IMR-90 (cell line): Measurements from ENCODE around the gene UPK3A. TPM values are rescaled to one million over a fixed set of nuclear protein-coding genes. Genes with fewer than 3 reads are reported as not detected.

Source experiments
- ATAC-seq: fragments of 200-7000 bp; cut with Tn5 transposase; 2 replicates; pipeline ENCODE4 v1.9.1; 2020; ENCODE audit warnings: low read depth, mild to moderate bottlenecking, moderate library complexity
- BruUV-seq: library from RNA; stranded (reverse); fragments of 400-500 nt; replicated peaks from 2 replicates; lab custom pipeline; 2021; lab: Mats Ljungman, UMichigan
- CTCF ChIA-PET: fragments of 300-600 bp; formaldehyde crosslinking; extraction: SDS; loops from one replicate; lab custom pipeline; 2021; ENCODE audit warnings: antibody characterized with exemption; lab: Yijun Ruan, JAX
- POLR2A ChIA-PET: fragments of 300-600 bp; sonication (Branson Sonifier 250); formaldehyde crosslinking; loops from one replicate; lab custom pipeline; 2022; ENCODE audit warnings: antibody characterized with exemption; ENCODE audit not compliant: unreplicated experiment; lab: Charles Lee
- DNase-seq: peaks from one replicate; pipeline ENCODE4 v3.0.0; 2013
- H2AFZ ChIP-seq: replicated peaks from 2 replicates; pipeline ENCODE3; 2013; ENCODE audit warnings: low read length, mild to moderate bottlenecking; ENCODE audit not compliant: poor library complexity
- H2AK5ac ChIP-seq: 2 replicates; pipeline ENCODE4 v1.6.1; 2013; ENCODE audit warnings: low read depth, low read length, inconsistent platforms
- H2AK9ac ChIP-seq: replicated peaks from 2 replicates; pipeline ENCODE3; 2013; ENCODE audit warnings: mild to moderate bottlenecking, low read depth, low read length, moderate library complexity; ENCODE audit not compliant: poor library complexity
- H2BK120ac ChIP-seq: 2 replicates; pipeline ENCODE4 v1.6.1; 2013; ENCODE audit warnings: low read depth, low read length, inconsistent platforms
- H2BK15ac ChIP-seq: 3 replicates; pipeline ENCODE4 v1.6.1; 2013; ENCODE audit warnings: low read depth, low read length, inconsistent platforms
- H2BK20ac ChIP-seq: 2 replicates; pipeline ENCODE4 v1.6.1; 2013; ENCODE audit warnings: low read depth, mild to moderate bottlenecking, inconsistent platforms, low read length, moderate library complexity
- H2BK5ac ChIP-seq: 2 replicates; pipeline ENCODE4 v1.6.1; 2013; ENCODE audit warnings: mild to moderate bottlenecking, low read depth, low read length, inconsistent platforms; ENCODE audit not compliant: poor library complexity, severe bottlenecking
- H3K14ac ChIP-seq: replicated peaks from 2 replicates; pipeline ENCODE4 v1.6.1; 2013; ENCODE audit warnings: low read depth, low read length, inconsistent platforms
- H3K18ac ChIP-seq: 2 replicates; pipeline ENCODE4 v1.6.1; 2013; ENCODE audit warnings: low read depth, low read length, control low read depth
- H3K23ac ChIP-seq: 2 replicates; pipeline ENCODE4 v1.6.1; 2013; ENCODE audit warnings: low read depth, low read length, inconsistent platforms
- H3K27ac ChIP-seq: 2 replicates; pipeline ENCODE4 v1.5.1; 2013; ENCODE audit warnings: mild to moderate bottlenecking, control low read depth, low read length; ENCODE audit not compliant: insufficient read depth
- H3K27me3 ChIP-seq: 2 replicates; pipeline ENCODE4 v1.6.1; 2013; ENCODE audit warnings: low read length; ENCODE audit not compliant: control insufficient read depth, insufficient read depth
- H3K36me3 ChIP-seq: 2 replicates; pipeline ENCODE4 v1.6.1; 2013; ENCODE audit warnings: low read length, mixed read lengths; ENCODE audit not compliant: control insufficient read depth, insufficient read depth
- H3K4ac ChIP-seq: 2 replicates; pipeline ENCODE4 v1.6.1; 2013; ENCODE audit warnings: low read depth, low read length, inconsistent platforms
- H3K4me1 ChIP-seq: 2 replicates; pipeline ENCODE4 v1.6.1; 2013; ENCODE audit warnings: low read length, mixed read lengths; ENCODE audit not compliant: control insufficient read depth, insufficient read depth
- H3K4me2 ChIP-seq: 2 replicates; pipeline ENCODE4 v1.6.1; 2013; ENCODE audit warnings: low read depth, mild to moderate bottlenecking, control low read depth, low read length, moderate library complexity
- H3K4me3 ChIP-seq: 2 replicates; pipeline ENCODE4 v1.5.1; 2013; ENCODE audit warnings: low read depth, mild to moderate bottlenecking, control low read depth, low read length, moderate library complexity; ENCODE audit not compliant: insufficient read depth
- H3K56ac ChIP-seq: 2 replicates; pipeline ENCODE4 v1.6.1; 2013; ENCODE audit warnings: low read length, inconsistent platforms; ENCODE audit not compliant: insufficient read depth; ENCODE audit errors: extremely low read depth
- H3K79me1 ChIP-seq, 2 experiments: 2 replicates each; pipeline ENCODE4 v1.6.1; 2013; ENCODE audit warnings: low read length in 2 of 2, inconsistent platforms in 1 of 2, low read depth in 1 of 2
- H3K9ac ChIP-seq: 2 replicates; pipeline ENCODE4 v1.6.1; 2013; ENCODE audit warnings: low read depth, low read length, control low read depth
- H3K9me1 ChIP-seq: 2 replicates; pipeline ENCODE4 v1.6.1; 2013; ENCODE audit warnings: low read length, inconsistent platforms; ENCODE audit not compliant: insufficient read depth
- H3K9me3 ChIP-seq: 2 replicates; pipeline ENCODE4 v1.6.1; 2013; ENCODE audit warnings: low read length; ENCODE audit not compliant: control insufficient read depth, insufficient read depth
- H4K20me1 ChIP-seq: 2 replicates; pipeline ENCODE4 v1.6.1; 2013; ENCODE audit warnings: low read length, inconsistent platforms; ENCODE audit not compliant: insufficient read depth
- H4K5ac ChIP-seq: 2 replicates; pipeline ENCODE4 v1.6.1; 2013; ENCODE audit warnings: mild to moderate bottlenecking, low read depth, low read length, control low read depth
- H4K8ac ChIP-seq, 2 experiments: 2 replicates each; pipeline ENCODE4 v1.6.1; 2013; ENCODE audit warnings: low read depth in 2 of 2, low read length in 2 of 2, control low read depth in 1 of 2, inconsistent platforms in 1 of 2
- H4K91ac ChIP-seq: 2 replicates; pipeline ENCODE4 v1.6.1; 2013; ENCODE audit warnings: low read depth, low read length, inconsistent platforms; ENCODE audit not compliant: insufficient read depth
- ELK1 ChIP-seq: fragments of 150-350 bp; IDR thresholded peaks from 2 replicates; pipeline ENCODE4 v1.6.1; 2016; ENCODE audit warnings: low read depth, mild to moderate bottlenecking, low read length, moderate library complexity, borderline replicate concordance
- MAZ ChIP-seq: IDR thresholded peaks from 2 replicates; pipeline ENCODE4 v1.6.1; 2012; ENCODE audit warnings: low read depth, mild to moderate bottlenecking, low read length, improper control_type of control experiment, moderate library complexity, borderline replicate concordance
- MXI1 ChIP-seq: IDR thresholded peaks from 2 replicates; pipeline ENCODE4 v1.6.1; 2012; ENCODE audit warnings: low read depth, mild to moderate bottlenecking, low read length, moderate library complexity, borderline replicate concordance
- RCOR1 ChIP-seq: IDR thresholded peaks from 2 replicates; pipeline ENCODE4 v1.6.1; 2012; ENCODE audit warnings: mild to moderate bottlenecking, low read length, improper control_type of control experiment; ENCODE audit not compliant: insufficient replicate concordance
- WGBS, 2 experiments: methylation state at CpG; one replicate each; pipeline versions ENCODE4 v1.1.5 to v1.1.7; 2013; ENCODE audit warnings: missing lambda C conversion rate in 2 of 2; ENCODE audit not compliant: insufficient read length in 1 of 2; ENCODE audit errors: extremely low coverage in 2 of 2; 5-methylcytosine and 5-hydroxymethylcytosine counted together
- dilution Hi-C: fragments of 300-500 bp; cut with HindIII; formaldehyde crosslinking; loops from one replicate; pipeline ENCODE4 v1.14.3; 2018; ENCODE audit warnings: low sequenced_read_pairs; ENCODE audit not compliant: unreplicated experiment
- in situ Hi-C: fragments of 300-500 bp; cut with MboI; formaldehyde crosslinking; loops from 3 replicates; pipeline ENCODE4 v1.14.3; 2019; ENCODE audit warnings: low sequenced_read_pairs, inconsistent platforms, mixed read lengths
- intact Hi-C: fragments of 100-400 bp; cut with micrococcal nuclease; formaldehyde crosslinking; loops from 2 replicates; pipeline ENCODE4 v1.10.0; 2022
- polyA plus RNA-seq, 3 experiments: library from polyadenylated mRNA; depleted of rRNA; stranded (reverse); fragments of >200 nt; gene quantifications; 2 replicates each; pipeline ENCODE4 v1.2.3, GENCODE V29; 2012; ENCODE audit warnings: low replicate concordance in 1 of 3
- total RNA-seq: library from RNA; depleted of rRNA; stranded (reverse); fragments of >200 nt; gene quantifications from 2 replicates; pipeline ENCODE4 v1.2.3, GENCODE V29; 2012

UPK3A gene
- total and polyA plus RNA-seq, 2 of the 4 experiments (the other 2 are of a cell fraction): not detected

- in situ Hi-C loops (no loop called here), dilution Hi-C loops (no loop called here), intact Hi-C loops (no loop called here)
- Histone ChIP-seq H4K91ac (no peak overlapping the region), H3K56ac (no peak overlapping the region), H3K36me3 (peaks cover 56% of the 10 kb centered on the region), H3K23ac (no peak overlapping the region), H3K4ac (no peak overlapping the region), H2AK9ac (no peak overlapping the region), H3K79me1 (peaks cover 0 to 4% of the 10 kb centered on the region in 2 experiments; a peak in 1 of 4 replicates), H2BK120ac (no peak overlapping the region), H2BK5ac (no peak overlapping the region), H3K18ac (no peak overlapping the region), H3K14ac (no peak overlapping the region), H3K4me1 (no peaks in the 10 kb centered on the region; the same call in 1 of the 2 replicates), H3K9ac (no peak overlapping the region), H2BK20ac (no peak overlapping the region), H3K9me3 (no peaks in the 10 kb centered on the region), H2AFZ (no peak overlapping the region), H4K20me1 (no peaks in the 10 kb centered on the region), H2AK5ac (no peak overlapping the region), H3K9me1 (no peaks in the 10 kb centered on the region), H3K27me3 (no peaks in the 10 kb centered on the region), H3K27ac (no peak overlapping the region), H3K4me3 (no peak overlapping the region), H3K4me2 (no peak overlapping the region), H2BK15ac (no peak overlapping the region), H4K8ac (no peak overlapping the region), H4K5ac (no peak overlapping the region)
- ChIA-PET POLR2A (no interaction called here), CTCF (no interaction called here)
- WGBS, 2 experiments: 68% methylated on average over 13 of the region's 26 CpGs; no CpG with 5 or more reads in 1 of the 2 experiments
- no TSS peak for BruUV-seq
- TF ChIP-seq MXI1: no peak
- TF ChIP-seq ELK1: no peak
- TF ChIP-seq MAZ: no peak
- TF ChIP-seq RCOR1: no peak
- peak; percentile 17; the same call in 1 of the 2 replicates for ATAC-seq
- no peak for DNase-seq
Measured at GRCh38 chr22:45335021-45335818, 50.5 kb downstream of the UPK3A start.
